ENCODE measurements around the gene KLHL20.
A peak's percentile ranks its signal among the peaks of the same experiment; 100 is the strongest.
"Not testable (repeated sequence)": the region's sequence is repeated elsewhere in the genome, so short reads cannot be mapped to it uniquely, and the experiment has no call there.

KLHL20 gene

GRCh38 chr1:173798078-173798477 is 83.3 kb downstream of the KLHL20 start:
- H3K4me1 ChIP-seq (ENCODE audit: control insufficient read depth, insufficient read depth, low read length): peaks cover 8% of the 10 kb centered on the region
- peaks cover 10% of the 10 kb centered on the region for H3K36me3 ChIP-seq (ENCODE audit: insufficient read depth, low read length)
- H3K9ac ChIP-seq (ENCODE audit: low read depth, low read length): no peak overlapping the region
- no peak overlapping the region for H3K4me2 ChIP-seq (ENCODE audit: low read length)
- no peaks in the 10 kb centered on the region for H3K27me3 ChIP-seq (ENCODE audit: control insufficient read depth, insufficient read depth, low read length)
- no peak overlapping the region for H3K4me3 ChIP-seq (ENCODE audit: low read length)
- H3K9me3 ChIP-seq (replicated peaks; ENCODE audit: low read length): no peaks in the 10 kb centered on the region

GRCh38 chr1:173799995-173800394 is 85.2 kb downstream of the KLHL20 start:
- H3K27me3 ChIP-seq (ENCODE audit: control insufficient read depth, insufficient read depth, low read length); H3K9me3 ChIP-seq (replicated peaks; ENCODE audit: low read length); H3K4me1 ChIP-seq (ENCODE audit: control insufficient read depth, insufficient read depth, low read length); H3K9ac ChIP-seq (ENCODE audit: low read depth, low read length); H3K4me3 ChIP-seq (ENCODE audit: low read length); H3K4me2 ChIP-seq (ENCODE audit: low read length): not testable (repeated sequence)
- peaks cover 12% of the 10 kb centered on the region for H3K36me3 ChIP-seq (ENCODE audit: insufficient read depth, low read length)

- peaks cover 7% of the 10 kb centered on the region for H3K4me1 ChIP-seq (ENCODE audit: control insufficient read depth, insufficient read depth, low read length)
- no peak overlapping the region for H3K4me3 ChIP-seq (ENCODE audit: low read length)
- H3K4me2 ChIP-seq (ENCODE audit: low read length): no peak overlapping the region
- no peaks in the 10 kb centered on the region for H3K27me3 ChIP-seq (ENCODE audit: control insufficient read depth, insufficient read depth, low read length)
- peaks cover 20% of the 10 kb centered on the region for H3K36me3 ChIP-seq (ENCODE audit: insufficient read depth, low read length)
- H3K9ac ChIP-seq (ENCODE audit: low read depth, low read length): no peak overlapping the region
- no peaks in the 10 kb centered on the region for H3K9me3 ChIP-seq (replicated peaks; ENCODE audit: low read length)
Observed at GRCh38 chr1:173802961-173803360, 88.2 kb downstream of the KLHL20 start.

- not testable (repeated sequence) for H3K4me2 ChIP-seq (ENCODE audit: low read length); H3K4me1 ChIP-seq (ENCODE audit: control insufficient read depth, insufficient read depth, low read length); H3K9ac ChIP-seq (ENCODE audit: low read depth, low read length); H3K4me3 ChIP-seq (ENCODE audit: low read length); H3K9me3 ChIP-seq (replicated peaks; ENCODE audit: low read length); H3K36me3 ChIP-seq (ENCODE audit: insufficient read depth, low read length); H3K27me3 ChIP-seq (ENCODE audit: control insufficient read depth, insufficient read depth, low read length)
Observed at GRCh38 chr1:173813654-173814053, 98.9 kb downstream of the KLHL20 start.

GRCh38 chr1:173818459-173818858 is 103.7 kb downstream of the KLHL20 start:
- Histone ChIP-seq H3K9ac (ENCODE audit: low read depth, low read length) (no peak overlapping the region), H3K4me3 (ENCODE audit: low read length) (no peak overlapping the region), H3K36me3 (ENCODE audit: insufficient read depth, low read length) (peaks cover 18% of the 10 kb centered on the region), H3K27me3 (ENCODE audit: control insufficient read depth, insufficient read depth, low read length) (no peaks in the 10 kb centered on the region), H3K4me1 (ENCODE audit: control insufficient read depth, insufficient read depth, low read length) (peaks cover 16% of the 10 kb centered on the region), H3K9me3 (replicated peaks; ENCODE audit: low read length) (no peaks in the 10 kb centered on the region), H3K4me2 (ENCODE audit: low read length) (no peak overlapping the region)

GRCh38 chr1:173821680-173822079 is 106.9 kb downstream of the KLHL20 start:
- peaks cover 16% of the 10 kb centered on the region for H3K4me1 ChIP-seq (ENCODE audit: control insufficient read depth, insufficient read depth, low read length)
- no peak overlapping the region for H3K4me3 ChIP-seq (ENCODE audit: low read length)
- H3K36me3 ChIP-seq (ENCODE audit: insufficient read depth, low read length): peaks cover 18% of the 10 kb centered on the region
- H3K9ac ChIP-seq (ENCODE audit: low read depth, low read length): no peak overlapping the region
- peak overlapping the region; percentile 25 for H3K4me2 ChIP-seq (ENCODE audit: low read length)
- H3K9me3 ChIP-seq (replicated peaks; ENCODE audit: low read length): no peaks in the 10 kb centered on the region
- H3K27me3 ChIP-seq (ENCODE audit: control insufficient read depth, insufficient read depth, low read length): no peaks in the 10 kb centered on the region

- peak overlapping the region; percentile 87 for H3K4me3 ChIP-seq (ENCODE audit: low read length)
- no peaks in the 10 kb centered on the region for H3K9me3 ChIP-seq (replicated peaks; ENCODE audit: low read length)
- H3K4me1 ChIP-seq (ENCODE audit: control insufficient read depth, insufficient read depth, low read length): peaks cover 20% of the 10 kb centered on the region
- no peaks in the 10 kb centered on the region for H3K27me3 ChIP-seq (ENCODE audit: control insufficient read depth, insufficient read depth, low read length)
- peak overlapping the region; percentile 94 for H3K9ac ChIP-seq (ENCODE audit: low read depth, low read length)
- H3K4me2 ChIP-seq (ENCODE audit: low read length): peak overlapping the region; percentile 86
- H3K36me3 ChIP-seq (ENCODE audit: insufficient read depth, low read length): peaks cover 10% of the 10 kb centered on the region
Observed at GRCh38 chr1:173823781-173824314, 109.1 kb downstream of the KLHL20 start.

GRCh38 chr1:173824315-173825081 is 109.7 kb downstream of the KLHL20 start, which contains the start of the genes CENPL and DARS2:
CENPL (minus strand) TSS chr1:173824883; CDS start chr1:173811299, 13,584 bp downstream.
DARS2 (plus strand) TSS chr1:173824673; CDS start chr1:173825230, 557 bp downstream.
- Histone ChIP-seq H3K4me3 (ENCODE audit: low read length) (peak within 1 kb of the TSS; percentile 87), H3K4me1 (ENCODE audit: control insufficient read depth, insufficient read depth, low read length) (peaks cover 20% of the 10 kb centered on the region), H3K9me3 (replicated peaks; ENCODE audit: low read length) (no peaks in the 10 kb centered on the region), H3K27me3 (ENCODE audit: control insufficient read depth, insufficient read depth, low read length) (no peaks in the 10 kb centered on the region), H3K4me2 (ENCODE audit: low read length) (peak within 1 kb of the TSS; percentile 86), H3K9ac (ENCODE audit: low read depth, low read length) (peak within 1 kb of the TSS; percentile 94), H3K36me3 (ENCODE audit: insufficient read depth, low read length) (peaks cover 10% of the 10 kb centered on the region)

GRCh38 chr1:173827611-173828010 is 112.8 kb downstream of the KLHL20 start:
- no peak overlapping the region for H3K4me2 ChIP-seq (ENCODE audit: low read length)
- H3K27me3 ChIP-seq (ENCODE audit: control insufficient read depth, insufficient read depth, low read length): no peaks in the 10 kb centered on the region
- H3K4me1 ChIP-seq (ENCODE audit: control insufficient read depth, insufficient read depth, low read length): peaks cover 13% of the 10 kb centered on the region
- H3K9me3 ChIP-seq (replicated peaks; ENCODE audit: low read length): no peaks in the 10 kb centered on the region
- peaks cover 18% of the 10 kb centered on the region for H3K36me3 ChIP-seq (ENCODE audit: insufficient read depth, low read length)
- no peak overlapping the region for H3K4me3 ChIP-seq (ENCODE audit: low read length)
- H3K9ac ChIP-seq (ENCODE audit: low read depth, low read length): no peak overlapping the region

GRCh38 chr1:173832748-173833147 is 118.0 kb downstream of the KLHL20 start:
- H3K27me3 ChIP-seq (ENCODE audit: control insufficient read depth, insufficient read depth, low read length): no peaks in the 10 kb centered on the region

More at GRCh38 chr1:173832748-173833147, 118.0 kb downstream of the KLHL20 start:
- H3K9me3 ChIP-seq (replicated peaks; ENCODE audit: low read length): no peaks in the 10 kb centered on the region
- H3K4me2 ChIP-seq (ENCODE audit: low read length): no peak overlapping the region
- no peak overlapping the region for H3K9ac ChIP-seq (ENCODE audit: low read depth, low read length)
- H3K4me3 ChIP-seq (ENCODE audit: low read length): no peak overlapping the region
- H3K4me1 ChIP-seq (ENCODE audit: control insufficient read depth, insufficient read depth, low read length): no peaks in the 10 kb centered on the region
- H3K36me3 ChIP-seq (ENCODE audit: insufficient read depth, low read length): peaks cover 34% of the 10 kb centered on the region

Data from skeletal muscle satellite cell (primary cell).